Anterior cingulate cortex (tissue), 58 donors: ENCODE data around the gene TUBA1B.

ENCODE experiments used
- DNase-seq, 58 donors: peaks; one replicate each; lab custom pipeline; 2025; lab: John Stamatoyannopoulos, UW

Gene TUBA1B

DNA sequence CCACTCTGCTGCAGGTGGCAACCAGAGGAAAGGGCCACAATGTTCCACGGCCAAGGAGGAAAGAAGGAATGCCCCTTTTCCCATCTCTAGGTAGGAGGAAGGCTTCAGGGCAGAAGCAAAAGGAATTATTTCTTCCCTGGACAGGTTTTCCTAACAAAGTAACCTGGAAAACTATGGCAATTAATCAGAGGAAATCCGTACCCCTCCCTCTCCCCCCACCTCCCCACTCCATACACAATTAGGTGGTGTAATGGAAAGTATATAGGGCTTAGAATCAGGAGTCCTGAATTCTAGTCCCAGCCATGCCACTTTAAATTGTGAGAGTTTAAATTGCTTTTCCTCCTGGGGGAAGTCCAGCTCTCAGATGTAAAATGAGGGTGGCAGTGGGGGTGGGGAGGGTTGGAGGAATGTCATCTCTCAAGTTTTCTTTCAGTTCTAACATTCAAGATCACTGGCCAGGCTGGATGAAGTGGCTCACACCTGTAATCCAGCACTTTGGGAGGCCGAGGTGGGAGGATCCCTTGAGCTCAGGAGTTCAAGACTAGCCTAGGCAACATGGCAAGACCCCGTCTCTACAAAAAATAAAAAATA is 38.3 kb downstream of the TUBA1B start:
- DNase-seq, result no peak

DNA sequence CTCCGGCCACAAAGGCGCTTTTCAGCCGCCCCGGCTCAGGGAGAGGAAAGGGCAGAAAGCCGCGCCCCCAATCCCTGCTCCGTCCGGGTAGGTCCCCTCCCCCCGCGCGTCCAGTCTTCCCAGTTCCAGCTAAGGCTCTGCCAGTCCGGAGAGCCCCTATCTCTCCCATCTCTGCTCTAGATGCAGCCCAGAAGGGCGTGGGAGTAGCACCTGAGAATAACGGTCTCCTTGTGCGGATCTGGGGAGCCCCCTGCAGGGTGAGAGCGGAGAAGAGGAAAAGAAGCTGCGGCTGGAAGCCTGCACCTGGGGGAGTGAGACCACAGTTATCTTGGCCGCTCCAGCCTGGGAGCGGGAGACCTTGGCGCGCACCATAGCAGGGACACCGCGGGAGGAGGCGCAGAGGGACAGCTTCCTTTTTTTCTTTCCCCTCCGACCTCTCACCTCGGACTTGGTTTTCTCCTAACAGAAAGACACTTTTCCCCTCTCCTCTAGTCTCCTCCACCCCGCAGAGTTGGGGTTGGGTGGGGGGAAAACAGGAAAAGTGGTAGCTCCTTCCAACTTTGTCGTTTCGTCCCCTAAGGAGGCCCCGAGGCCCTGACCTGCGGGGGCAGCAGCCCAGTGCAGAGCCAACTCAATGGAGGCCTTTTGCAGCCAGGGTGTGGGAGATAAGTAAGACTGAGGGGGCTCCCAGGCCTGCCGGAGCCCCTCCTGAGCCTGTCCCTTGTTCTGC is 38.9 kb downstream of the TUBA1B start:
- peak in 19 of 58 donors; percentile 4 to 69 (median 43) for DNase-seq

DNA sequence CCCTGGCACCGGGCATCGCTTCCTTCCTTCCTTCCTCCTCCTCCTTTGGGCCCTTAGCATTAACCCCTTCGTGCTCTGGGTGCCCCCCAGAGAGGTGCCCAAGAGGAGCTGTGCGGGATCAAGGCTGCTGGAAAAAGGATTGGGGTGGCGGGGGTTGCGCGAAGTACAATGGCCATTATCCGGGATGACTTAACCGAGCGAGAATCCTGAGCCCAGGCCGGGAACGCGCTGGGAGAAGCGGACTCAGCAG is 39.4 kb downstream of the TUBA1B start:
- peak in 1 of 58 donors; percentile 55 for DNase-seq

DNA sequence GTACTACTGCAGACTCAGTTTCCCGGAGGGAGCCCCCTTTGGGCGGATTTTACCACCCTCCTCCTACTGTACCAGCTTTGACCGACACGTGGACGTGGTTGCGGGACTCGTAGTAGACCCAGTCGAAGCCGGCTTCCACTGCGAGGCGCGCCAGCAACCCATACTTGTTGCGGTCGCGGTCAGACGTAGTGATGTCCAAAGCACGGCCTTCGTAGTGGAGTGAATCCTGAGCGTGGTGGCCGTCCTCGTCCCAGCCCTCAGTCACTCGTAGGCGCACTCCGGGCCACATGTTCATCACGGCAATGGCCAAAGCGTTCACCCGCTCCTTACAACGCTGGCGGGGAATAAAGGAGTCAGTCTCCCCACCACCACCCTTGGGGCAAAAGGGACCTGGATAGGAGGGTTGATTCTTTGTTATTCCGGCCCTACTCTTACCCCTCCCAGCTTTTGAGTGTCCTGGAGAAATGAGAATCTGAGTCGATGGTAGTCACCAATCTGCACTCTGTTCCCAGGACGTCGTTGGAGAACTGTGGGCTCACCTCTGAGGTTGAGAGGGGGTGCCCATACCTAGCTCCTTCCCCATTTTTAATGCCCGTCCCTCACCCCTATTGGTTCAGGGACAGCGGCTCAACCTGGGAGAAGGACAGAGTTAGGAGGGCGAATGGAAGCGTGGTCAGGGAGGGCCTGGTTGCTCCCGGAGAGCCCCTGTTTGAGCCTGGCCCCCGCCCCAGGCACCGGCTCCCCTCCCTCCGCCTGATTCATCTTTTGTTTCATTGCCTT is 39.9 kb downstream of the TUBA1B start:
- DNase-seq, result no peak

DNA sequence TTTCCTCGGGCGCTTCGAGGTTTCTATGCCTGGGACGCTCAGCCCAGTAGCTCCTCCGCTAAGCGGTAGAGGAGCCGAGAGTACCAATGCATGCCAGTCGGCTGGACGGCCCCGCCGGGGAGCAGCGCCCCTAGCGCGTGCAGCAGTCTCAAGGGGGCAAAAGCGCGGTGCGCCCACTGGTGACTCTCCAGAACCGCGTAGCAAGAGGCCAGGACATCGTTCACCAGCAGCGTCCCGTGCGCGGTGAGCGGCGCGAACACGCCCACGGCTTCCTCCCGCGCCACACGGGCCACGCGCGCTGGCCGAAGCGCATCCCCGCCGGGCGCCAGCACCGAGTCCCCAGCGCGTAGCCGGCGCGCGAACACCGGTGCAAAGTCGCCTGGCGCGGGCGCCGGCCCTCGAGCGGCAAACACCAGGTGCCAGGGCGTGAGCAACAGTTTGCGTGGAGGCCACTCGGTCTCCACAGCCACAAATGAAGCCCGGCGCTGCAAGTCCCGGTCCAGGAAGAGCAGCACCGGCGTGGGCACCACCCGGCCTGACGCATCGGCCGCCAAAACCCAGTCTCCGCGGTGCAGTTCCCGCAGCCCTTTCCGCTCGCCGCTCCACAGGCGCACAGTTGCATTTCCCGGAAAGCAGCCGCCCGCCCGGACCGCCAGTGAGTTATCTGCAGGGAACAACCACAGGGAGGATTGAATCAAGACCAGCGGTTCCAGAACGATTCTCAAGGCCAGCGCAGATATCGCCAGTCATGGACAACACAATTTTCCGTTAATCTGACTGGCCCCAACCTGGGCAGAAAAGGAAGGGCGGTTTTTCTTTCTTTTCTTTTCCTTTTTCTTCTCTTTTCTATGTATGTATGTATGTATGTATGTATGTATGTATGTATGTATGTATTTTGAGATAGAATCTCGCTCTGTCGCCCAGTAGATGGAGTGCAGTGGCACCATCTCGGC is 41.1 kb downstream of the TUBA1B start:
- peak in 14 of 58 donors; percentile 12 to 61 (median 26) for DNase-seq

DNA sequence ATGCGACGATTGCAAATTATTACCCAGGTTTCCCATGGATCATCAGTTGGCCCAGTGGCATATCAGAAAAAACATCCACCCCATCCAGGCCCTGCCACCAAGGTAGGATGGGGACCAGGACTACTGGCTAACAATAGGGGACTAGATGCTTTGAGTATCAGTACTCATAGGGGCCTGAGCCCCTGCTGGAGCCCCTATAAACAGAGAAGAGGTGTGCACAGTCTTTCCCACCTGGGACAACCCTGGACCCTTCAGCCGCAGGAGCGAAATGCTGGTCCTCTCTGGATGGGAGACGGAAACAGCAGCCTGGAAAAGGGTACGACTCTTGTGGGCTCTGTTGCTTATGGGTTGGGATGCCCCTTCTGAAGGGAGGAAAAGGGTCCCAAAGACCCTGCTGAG is 42.3 kb downstream of the TUBA1B start:
- no peak for DNase-seq

DNA sequence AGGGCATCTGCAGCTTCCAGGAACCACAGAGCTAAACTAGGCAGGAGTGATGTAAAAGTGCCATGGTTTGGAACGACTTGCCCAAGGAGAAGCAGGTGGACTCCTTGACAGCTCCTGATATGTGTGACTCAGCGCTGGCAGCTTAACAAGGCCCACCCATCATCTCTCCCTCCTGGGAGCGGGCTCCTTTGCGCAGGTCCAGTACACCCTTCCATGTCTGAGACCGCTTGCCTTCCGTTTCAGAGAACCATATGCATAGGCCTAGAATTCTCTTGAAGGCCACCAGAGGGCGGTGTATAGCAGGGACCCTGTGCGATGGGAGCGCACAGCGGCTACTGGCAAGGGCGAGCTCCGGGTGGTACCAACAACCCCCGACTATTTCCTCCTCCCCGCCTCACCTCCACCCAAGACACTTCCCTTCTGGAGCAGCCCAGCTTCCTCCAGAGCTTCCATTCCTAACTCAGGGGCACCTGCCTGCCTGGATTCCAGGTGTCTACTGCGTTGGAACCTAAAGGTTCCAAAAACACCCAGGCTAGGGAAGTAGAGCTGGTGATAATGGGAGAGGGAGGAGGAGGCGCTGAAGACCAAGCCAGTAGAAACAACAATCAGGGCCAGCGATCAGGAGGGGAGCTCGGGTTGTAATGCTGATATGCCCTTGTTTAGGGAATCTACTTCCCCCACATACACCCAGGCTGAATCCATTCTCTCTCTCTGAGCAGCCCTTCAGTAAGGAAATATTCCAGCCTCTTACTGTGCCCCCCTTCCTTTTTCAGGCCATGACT is 42.9 kb downstream of the TUBA1B start:
- DNase-seq, result peak in 57 of 58 donors; percentile 23 to 87 (median 68)

DNA sequence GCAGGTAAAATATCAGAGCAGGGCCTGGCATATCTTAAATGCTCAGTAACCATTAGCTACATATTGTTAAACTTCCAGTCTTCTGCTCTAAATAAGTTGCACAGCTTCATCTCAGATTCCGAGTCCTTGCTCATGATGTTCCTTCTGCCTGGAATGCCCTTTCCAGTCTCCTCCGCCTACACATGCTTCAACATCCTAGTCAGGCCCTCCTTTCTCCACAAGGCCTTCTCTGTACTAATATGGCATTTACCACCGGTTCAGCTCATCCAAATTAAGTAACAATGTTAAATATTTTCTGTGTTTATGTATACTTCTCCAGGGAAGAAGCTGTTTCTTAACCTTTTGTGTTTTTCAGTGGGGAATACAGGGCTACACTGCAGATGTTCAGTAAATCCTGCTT is 45.1 kb downstream of the TUBA1B start:
- no peak for DNase-seq

DNA sequence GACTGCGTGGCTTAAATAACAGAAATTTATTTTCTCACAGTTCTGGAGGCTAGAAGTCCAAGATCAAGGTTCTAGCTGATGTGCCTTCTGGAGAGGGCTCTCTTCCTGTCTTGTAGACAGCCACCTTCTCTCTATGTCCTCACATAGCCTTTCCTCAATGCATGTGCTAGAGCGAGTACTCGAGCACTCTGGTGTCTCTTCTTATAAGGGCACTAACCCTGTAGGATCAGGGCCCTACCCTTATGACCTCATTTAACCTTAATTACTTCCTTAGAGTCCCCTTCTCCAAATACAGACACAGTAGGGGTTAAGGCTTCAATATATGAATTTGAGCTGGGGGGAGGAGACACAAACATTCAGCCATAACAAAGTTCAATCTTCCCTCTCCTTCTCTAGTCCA is 46.8 kb downstream of the TUBA1B start:
- DNase-seq, result no peak

DNA sequence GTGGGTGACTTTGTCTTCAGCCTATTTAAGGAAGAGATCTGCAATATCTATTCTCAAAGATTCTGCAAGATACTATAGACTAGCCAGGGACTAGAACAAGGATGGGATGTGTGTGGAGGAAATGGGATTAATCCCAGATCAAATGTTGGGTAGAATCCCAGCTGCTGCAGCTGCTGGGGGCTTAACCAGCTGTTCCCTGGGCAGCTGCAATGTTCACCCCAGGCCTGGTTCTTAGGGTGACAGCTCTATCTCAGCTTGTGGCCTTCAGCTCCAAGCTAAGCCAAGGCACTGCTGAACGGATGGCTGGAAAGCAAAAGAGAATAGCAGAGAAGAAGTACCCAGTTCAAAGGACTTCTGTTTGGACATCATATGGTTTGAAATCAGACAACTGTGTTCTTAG is 51.4 kb downstream of the TUBA1B start:
- DNase-seq, result no peak
